NOMO-1 treated with DMSO at 0.1 percent for 48 hours (cell line): ENCODE results near the gene PHACTR3.
"Not testable (repeated sequence)": the region's sequence is repeated elsewhere in the genome, so short reads cannot be mapped to it uniquely, and the experiment has no call there.

ENCODE experiments used
- DNase-seq: peaks from one replicate; lab custom pipeline; 2025; ENCODE audit not compliant: unreplicated experiment; lab: John Stamatoyannopoulos, UW

PHACTR3 gene

GRCh38 chr20:59618131-59618530 is 13.8 kb downstream of the PHACTR3 start:
- no peak for DNase-seq

- DNase-seq: not testable (repeated sequence)
These were observed 14.2 kb downstream of the PHACTR3 start for GRCh38 chr20:59618585-59618984.

DNA sequence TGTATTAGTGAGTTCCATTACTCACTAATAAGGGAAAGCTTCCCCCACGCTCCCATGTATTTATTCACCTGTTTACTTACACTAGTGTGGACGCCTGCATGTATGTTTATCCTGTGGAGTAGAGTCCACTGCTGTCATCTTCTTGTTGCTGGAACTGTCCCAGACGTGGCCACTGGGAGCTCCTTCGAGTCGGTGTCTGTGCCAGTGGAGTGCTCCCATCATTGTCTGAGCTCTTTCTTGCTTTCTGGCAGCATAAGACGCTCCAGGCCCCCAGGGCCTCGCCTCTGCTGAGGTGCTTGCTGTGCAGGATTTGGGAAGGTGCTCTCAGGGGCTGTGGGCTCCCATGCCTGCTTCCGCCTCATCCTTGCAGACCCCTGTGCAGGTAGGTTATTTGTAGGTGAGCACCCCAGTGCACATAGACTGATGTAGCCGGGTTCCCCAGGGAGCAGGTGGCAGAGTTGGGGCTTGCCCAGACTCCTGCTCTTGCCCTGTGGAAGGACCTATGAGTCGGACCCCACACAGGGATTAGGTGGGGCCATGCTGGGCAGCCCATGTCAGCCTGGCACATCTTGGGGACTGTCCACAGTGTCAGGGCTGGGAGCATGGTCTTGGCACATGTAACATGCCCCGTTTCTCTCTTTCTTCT is 16.6 kb downstream of the PHACTR3 start:
- DNase-seq: no peak

DNA sequence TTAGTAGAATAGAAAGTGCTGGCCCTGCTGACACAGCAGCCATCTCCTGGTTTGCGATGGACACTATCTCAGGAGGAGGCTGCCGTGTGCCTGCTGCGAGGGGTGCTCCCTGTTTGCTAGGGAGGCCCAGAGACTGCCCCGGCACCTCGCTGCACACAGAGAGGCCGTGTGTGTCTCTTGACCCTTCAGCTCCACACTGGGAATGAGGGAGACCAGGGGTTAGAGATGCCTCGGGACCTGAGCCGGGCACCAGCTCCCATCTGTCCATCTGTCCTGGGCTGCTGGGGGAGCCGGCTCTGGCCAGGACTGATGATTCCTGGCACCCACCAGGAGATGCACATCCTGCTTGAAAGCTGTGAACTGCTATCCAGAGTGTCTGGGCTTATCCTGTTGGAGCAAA is 18.2 kb downstream of the PHACTR3 start:
- no peak for DNase-seq

- no peak for DNase-seq
These were observed 18.8 kb downstream of the PHACTR3 start for GRCh38 chr20:59623133-59623532.

- no peak for DNase-seq
These were observed 19.2 kb downstream of the PHACTR3 start for GRCh38 chr20:59623583-59623982.

DNA sequence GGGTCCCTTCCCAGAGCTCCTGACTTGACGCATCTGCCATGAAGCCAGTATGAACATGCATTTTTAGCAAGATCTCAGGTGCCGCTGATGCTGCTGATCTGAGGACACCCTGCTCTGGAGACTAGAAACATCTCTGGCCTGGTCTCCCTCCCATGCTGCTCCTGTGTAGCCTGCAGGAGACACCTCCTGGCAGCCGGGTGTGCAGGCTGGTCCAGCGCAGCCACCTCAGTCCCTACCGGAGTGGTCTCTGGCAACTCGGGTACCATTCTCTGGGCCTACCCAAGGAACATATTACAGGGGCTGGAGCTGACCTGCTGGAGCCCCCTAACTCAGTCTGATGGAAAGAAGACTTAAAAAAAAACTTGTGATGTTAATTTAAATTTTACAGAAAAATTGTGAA is 20.1 kb downstream of the PHACTR3 start:
- DNase-seq: no peak

DNA sequence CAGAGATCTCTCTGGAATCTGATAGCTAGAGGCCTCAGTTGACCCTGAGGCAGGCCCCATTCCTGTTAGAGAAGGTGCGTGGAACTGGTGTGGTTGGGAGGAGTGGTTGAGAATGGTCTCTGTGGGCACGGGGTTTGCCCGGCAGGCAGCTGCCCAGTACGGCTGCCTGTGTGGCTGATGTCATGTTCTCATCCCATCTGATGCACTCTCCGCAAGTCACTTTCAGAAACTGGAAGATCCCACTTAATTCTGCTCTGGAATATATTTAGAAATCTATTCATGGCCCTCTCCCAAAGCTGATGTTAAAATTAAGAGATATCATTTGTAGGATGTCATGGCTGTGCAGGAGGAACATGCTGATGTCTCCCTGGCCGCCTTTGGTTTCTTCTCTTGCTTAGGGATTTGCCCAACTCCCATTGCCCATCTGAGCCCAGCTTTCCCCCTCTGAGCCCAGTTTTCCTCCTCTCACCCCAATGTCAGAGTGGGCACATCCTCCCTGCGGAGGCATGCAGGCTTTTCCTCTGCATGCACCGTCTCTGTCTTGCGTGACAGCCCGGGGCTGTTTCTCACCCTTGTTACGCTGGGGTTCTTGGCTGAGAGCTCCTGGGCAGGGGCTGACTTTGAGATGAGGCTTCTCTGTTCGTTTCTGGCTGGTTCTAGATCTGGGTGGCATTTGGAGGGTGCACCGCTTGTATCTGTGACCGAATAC is 21.0 kb downstream of the PHACTR3 start:
- DNase-seq: no peak

DNA sequence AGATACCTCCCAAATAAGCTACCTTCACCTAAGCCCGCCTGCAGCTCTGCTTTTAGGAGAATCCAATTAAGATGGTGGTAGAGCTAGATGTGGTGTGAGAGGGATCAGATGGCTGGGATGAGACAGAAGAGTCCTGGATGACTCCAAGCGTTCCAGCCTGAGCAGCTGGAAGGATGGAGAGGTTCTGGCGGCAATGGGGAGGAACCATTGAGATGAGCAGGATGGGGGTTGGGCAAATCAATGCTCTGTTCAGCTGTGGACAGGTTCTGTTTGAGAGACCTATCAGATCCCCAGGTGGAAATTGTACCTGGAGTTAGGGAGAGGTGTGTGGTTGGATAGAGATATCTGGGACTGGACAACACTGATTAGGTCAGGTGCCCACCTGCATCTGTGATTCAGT is 23.0 kb downstream of the PHACTR3 start:
- DNase-seq: no peak

DNA sequence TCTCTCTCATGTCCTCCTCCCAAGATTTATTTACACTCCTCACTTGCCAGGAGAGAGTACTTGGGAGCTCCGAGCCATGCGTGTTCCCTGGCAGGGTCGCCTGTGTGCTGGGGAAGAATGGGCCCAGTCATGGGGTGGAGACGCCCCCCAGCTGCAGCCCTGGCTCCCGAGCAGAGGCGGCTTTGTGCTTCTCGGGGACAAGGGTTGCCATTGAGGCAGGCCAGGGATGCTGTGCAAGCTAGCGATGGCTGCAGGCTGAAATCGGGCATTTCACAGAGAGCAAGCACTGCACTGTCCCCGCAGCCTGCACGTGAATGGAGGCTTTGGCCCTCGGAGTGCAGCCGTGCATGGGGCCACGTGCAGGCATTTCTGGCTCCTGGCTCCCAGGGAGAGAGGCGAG is 23.8 kb downstream of the PHACTR3 start:
- no peak for DNase-seq

DNA sequence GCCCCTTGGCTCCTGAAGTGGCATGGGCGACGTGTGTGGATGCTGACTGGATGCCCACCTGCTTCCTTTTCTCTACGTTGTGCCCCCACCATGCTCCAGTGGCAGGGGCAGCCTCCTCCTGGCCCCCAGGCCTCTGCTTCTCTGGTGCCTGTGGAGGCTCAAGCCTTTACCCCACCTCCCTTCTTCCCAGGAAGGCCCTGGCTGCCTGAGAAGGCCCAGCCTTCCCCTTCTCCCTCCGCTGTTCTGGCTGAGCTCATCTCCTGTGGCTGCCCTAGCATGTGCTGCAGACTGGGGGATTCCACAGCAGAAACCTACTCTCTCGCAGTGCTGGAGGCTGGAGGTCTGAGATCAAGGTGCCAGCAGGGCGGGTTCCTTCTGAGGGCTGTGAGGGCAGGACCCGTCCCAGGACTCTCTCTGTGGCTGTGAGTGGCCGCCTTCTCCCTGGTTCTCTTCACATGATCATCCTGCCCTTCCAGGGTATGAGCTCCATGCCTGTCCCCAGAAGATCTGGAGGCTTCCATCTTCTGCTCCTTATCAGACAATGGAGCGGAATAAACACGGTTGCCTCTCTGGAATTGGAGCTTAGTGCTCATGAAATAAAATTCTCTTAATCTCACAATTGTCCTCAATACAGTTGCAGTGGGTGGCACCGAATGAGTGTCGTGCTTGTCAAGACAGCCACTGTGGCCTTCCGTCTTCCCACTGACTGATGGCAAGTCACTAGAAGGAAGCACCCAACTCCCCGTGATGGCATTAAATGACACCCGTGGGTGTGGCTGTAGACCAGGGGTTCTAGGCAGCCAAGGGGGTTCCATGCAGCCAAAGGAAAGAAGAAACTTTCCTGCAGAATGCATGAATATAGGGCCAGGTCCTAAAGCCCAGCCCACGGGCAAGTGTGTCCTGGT is 25.1 kb downstream of the PHACTR3 start:
- DNase-seq: no peak

DNA sequence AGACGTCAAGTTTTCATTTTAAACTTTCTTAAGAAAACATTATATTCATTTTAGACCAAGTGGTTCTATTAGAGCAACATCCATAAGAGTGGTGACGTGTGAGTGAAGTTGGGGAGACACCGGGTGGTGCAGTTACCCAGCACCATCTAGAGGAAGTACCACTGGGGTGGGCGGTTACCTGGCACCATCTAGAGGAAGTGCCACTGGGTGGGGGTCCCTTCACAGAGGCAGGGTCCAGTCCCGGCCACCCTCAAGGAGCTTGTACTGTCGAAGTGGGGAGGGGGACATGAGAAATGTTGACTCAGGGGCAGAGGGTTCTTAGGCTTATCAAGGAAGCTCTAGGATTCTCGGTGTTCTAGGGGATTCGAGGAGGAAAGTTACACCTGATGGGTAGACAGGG is 26.2 kb downstream of the PHACTR3 start:
- no peak for DNase-seq

- DNase-seq: no peak
These were observed 27.6 kb downstream of the PHACTR3 start for GRCh38 chr20:59631751-59632540.

GRCh38 chr20:59632541-59633113 is 28.3 kb downstream of the PHACTR3 start:
- DNase-seq: no peak

- no peak for DNase-seq
These were observed 29.4 kb downstream of the PHACTR3 start for GRCh38 chr20:59633656-59634251.

GRCh38 chr20:59634435-59635005 is 30.2 kb downstream of the PHACTR3 start:
- DNase-seq: no peak

- no peak for DNase-seq
These were observed 32.5 kb downstream of the PHACTR3 start for GRCh38 chr20:59636766-59637370.

- no peak for DNase-seq
These were observed 35.9 kb downstream of the PHACTR3 start for GRCh38 chr20:59640267-59640666.

GRCh38 chr20:59643615-59644061 is 39.3 kb downstream of the PHACTR3 start:
- no peak for DNase-seq
